NOMO-1 treated with dmso at 0.1 percent for 144 hours (cell line): Measurements from ENCODE around the gene TMEM223.
"Not testable (repeated sequence)": the region's sequence is repeated elsewhere in the genome, so short reads cannot be mapped to it uniquely, and the experiment has no call there.

Source experiments
- DNase-seq: peaks from one replicate; lab custom pipeline; 2025; ENCODE audit not compliant: unreplicated experiment; lab: John Stamatoyannopoulos, UW

Gene TMEM223

DNA sequence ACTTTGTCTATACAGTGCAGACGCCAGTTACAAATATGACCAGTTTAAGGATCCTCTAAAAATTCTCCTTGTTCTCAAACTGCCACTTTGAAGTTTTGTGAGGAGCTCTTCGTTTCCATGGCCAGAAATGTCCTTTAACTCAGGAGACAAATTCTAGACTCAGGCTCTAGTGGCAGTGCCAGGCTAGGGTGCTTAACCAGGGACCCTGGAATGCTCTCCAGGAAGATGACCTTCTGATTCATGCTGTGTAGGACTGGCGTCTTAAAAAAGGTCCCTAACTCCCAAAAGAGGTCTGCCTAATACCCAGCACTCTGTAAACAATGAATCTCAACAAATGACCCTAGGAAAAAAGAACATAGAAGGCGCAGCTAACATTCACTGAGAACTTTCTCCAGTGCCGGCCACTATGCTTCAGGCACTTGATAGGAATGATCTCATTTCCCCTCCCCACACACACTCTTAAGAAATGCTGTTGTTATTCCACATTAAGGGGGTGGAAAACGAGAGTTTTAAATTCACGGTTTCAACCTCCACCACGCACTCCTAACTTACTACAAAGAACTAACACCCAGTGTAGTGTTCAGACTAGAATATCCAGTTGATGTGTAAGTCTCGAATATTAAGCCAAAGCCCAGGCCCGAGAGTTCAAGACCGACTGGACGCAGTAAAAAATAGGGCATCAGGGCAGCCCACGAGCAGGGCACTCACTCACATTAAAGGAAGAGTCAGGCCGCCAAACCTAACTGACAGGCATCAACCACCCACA is 12.7 kb upstream of the TMEM223 start:
- no peak for DNase-seq

DNA sequence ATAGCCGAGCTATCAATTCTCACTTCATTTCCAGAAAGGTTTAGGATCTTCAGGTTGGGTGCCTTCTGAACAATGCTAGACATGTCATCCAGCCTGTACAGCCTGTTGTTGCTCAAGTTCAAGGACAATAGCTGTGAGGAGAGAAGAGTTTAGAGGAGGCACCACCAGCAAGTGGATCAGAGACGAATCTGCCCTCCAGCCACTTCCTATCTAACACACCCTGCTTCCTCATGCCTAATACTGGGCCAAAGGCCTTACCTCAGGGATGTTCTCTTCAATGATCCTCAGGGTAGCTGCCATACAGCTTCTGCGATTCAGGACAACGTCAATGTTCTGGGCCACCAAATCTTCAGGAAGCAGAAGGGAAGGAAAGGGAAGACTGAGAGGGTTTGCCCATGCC is 9.3 kb upstream of the TMEM223 start:
- no peak for DNase-seq

DNA sequence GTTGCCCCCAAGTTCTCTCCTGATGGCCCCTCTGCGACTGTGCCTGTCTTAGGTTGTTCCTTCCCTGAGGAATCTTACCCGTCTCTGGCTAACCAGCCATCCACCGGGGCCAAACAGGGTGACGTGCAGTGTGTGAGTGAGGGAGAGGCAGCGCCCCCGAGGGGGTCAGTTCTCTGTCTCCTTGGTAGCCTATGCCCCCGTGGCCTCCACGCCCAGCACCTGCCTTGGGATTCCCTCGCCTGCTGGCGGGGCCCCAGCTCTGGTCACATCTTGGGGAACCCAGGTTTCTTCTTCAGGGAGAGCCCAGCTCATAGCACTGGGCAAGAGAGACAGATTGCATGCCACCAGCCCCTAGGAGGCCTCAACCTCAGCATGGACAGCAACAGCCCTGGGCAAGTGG is 7.7 kb upstream of the TMEM223 start:
- DNase-seq = no peak

GRCh38 chr11:62796281-62796680 is 4.5 kb upstream of the TMEM223 start:
- DNase-seq = no peak

DNA sequence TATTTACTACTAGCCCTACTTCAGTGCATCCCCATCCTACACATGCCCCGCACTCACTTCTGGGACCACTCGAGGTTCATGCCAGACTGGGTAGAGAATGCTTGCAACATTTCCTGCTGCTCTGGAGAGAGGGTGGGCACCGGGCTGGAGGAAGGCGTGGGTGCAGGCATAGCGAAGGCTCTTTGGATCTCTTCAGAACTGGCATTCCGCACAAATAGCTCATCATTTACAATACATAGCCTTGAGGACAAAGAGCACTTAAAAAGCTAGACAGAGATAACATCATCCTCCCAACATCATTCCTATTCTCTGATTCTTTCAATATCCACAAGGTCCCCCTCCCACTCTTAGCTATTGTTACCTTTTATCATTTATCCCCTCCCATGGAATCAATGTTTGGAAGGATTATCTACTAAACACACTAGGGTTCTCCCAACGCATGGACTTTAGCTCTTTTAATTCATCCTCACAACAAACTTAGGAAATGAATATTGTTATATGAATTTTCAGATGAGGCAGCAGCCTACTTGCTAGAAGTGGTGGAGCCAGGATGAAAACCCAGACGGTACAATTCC is 2.5 kb upstream of the TMEM223 start:
- no peak for DNase-seq

DNA sequence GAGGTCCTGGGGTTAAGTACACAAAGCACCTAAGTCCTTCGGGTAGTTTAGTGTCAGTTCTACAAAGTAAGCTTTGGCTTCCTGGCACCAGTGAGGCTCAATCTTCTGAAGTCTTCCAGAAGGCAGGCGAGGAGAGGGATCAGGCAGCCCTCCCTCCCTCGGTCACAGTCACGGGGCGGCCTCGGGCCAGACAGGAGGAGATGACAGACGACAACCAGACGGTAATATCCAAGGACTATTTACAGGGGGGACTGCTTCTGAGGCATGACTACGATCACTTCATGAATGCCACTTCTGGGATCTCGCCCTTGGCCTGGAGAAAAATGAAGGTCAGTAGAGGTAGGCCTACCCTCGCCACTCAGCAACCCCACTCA is 383 bp upstream of the TMEM223 start:
- no peak for DNase-seq

GRCh38 chr11:62789576-62789975 is 2.2 kb downstream of the TMEM223 start:
- no peak for DNase-seq

- no peak for DNase-seq
Measured at GRCh38 chr11:62788991-62789390, 2.8 kb downstream of the TMEM223 start.

DNA sequence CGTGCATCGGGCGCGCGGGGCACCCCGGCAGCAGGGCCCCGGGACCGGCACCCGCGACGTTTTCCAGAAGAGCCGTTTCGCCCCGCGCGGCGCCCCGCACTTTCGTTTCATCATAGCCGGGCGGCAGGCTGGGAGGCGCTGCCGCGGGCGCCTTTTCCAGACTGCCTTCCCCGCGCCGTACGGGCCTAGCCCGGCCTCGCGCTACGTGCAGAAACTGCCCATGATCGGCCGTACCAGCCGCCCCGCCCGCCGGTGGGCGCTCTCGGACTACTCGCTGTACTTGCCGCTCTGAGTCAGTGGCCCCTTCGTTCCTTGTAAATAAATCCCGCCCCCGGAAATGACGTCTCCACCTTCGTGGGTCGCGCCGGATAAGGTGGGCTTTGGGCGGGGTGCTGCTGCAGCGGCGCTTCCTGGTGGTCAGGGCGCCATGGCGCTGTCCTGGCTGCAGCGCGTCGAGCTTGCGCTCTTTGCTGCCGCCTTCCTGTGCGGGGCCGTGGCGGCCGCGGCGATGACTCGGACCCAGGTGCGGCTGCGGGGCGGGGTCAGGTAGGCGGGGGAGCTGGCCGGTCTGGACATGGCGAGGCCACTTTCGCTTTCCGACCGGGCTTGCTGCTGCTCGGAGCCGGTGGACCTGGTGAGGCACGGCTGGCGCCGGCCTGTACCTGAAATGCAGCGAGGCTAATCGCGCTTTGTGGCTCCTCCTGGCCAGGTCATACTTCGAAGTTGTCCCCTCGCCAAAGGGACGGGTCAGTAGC is 4.6 kb downstream of the TMEM223 start, which contains the start of gene TMEM179B:
Gene TMEM179B, plus strand, starts transcription at position 398 of the 755 bp plus-strand sequence. Its CDS starts 30 bp downstream, at position 428.
- DNase-seq = peak; percentile 97

- peak; percentile 76 for DNase-seq
Measured at GRCh38 chr11:62786318-62787004, 5.3 kb downstream of the TMEM223 start.

GRCh38 chr11:62782753-62783152 is 9.1 kb downstream of the TMEM223 start:
- DNase-seq = no peak

DNA sequence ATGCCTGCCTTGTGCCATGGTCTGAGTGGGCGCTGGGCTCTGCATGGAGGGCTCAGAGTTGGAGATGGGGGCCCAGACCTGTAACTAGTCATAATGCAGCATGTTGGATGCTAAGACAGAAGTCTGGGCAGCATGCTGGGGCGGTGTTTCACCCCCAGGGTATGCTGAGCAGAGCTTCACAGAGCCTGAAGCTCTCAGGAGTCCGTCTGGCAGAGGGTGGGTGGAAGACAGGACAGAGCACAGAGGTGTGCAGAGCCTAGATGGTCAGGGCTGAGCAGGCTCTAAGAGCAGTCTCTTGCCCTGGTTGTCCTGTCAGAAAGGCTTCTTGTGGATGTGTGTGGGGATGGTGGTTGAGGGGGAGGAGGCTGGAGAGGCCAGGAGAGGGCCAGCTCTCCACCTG is 13.4 kb downstream of the TMEM223 start:
- no peak for DNase-seq

- no peak for DNase-seq
Measured at GRCh38 chr11:62777389-62777788, 14.4 kb downstream of the TMEM223 start.

GRCh38 chr11:62775646-62776045 is 16.2 kb downstream of the TMEM223 start:
- DNase-seq = no peak

GRCh38 chr11:62774407-62774806 is 17.4 kb downstream of the TMEM223 start:
- DNase-seq = no peak

DNA sequence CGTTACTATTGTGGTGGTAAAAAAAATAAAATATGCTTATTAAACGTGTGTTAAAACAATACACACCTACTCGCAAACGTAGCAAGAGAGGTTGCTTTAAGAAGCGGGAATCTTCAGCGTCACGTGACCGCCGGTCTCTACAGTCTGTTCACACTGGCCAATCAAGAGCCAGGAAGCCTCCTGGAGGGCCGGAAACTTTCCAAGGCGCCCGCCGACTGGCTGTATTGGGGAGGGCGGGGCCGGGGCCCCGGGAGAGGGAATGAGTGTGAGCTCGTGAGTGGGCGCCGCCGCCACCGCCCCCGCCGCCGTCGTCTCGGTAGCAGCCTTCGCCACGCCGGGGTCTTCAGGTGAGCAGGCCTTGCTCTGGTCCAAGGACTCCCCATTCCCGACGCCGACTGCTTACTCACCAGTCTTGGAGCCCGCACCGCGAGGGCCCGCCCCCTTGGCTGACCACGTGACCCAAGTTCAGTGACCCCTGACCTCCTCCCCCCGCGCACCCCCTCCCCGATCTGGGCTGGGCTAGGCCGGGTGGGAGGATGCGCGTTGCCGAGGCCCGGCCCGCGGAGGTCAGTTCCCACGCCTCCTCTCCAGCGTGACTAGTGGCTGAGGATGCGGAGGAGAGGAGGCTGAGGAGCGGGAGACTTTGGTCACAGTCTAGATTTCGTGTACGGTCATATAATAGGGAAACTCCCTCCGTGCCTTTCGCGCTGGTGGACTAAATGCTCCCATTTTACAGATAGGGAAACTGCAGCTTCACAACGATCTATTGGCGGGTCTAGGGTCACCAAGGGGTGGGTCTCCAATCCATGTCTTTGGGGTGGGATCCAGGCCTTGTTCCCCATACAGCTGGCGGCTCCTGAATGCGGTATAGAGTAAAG is 20.4 kb downstream of the TMEM223 start, which contains the start of gene TAF6L:
Gene TAF6L, plus strand, starts transcription at position 253 of the 878 bp plus-strand sequence. CDS start 4,388 bp downstream, outside the sequence.
- DNase-seq = peak; percentile 91

DNA sequence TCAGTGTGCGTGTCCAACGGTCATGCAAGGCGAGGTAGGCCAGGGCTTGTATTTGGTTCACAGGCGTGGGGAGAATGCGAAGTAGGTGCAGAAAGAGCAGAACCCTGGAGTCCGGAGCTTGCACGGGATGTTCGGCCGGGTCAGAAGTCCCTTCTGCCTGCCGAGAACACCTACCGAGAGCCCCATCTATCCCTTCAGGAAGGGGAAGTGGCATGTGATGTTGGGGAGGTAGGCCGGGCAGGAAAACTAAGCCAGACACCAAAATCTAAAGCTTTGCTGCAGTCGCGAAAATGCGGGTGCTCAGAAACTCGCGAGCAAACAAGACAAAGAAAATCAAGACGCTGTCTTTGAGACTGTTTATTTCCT is 21.0 kb downstream of the TMEM223 start:
- DNase-seq = peak; percentile 51

DNA sequence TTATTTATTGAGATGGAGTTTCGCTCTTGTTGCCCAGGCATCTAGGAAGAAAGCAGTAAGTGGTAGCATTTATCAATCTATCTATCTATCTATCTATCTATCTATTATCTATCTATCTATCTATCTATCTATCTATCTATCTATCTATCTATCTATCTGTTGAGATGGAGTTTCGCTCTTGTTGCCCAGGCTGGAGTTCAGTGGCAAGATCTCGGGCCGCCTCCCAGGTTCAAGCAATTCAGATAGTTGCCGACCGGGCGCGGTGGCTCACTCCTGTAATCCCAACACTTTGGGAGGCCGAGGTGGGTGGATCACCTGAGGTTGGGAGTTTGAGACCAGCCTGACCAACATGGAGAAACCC is 31.0 kb downstream of the TMEM223 start:
- not testable (repeated sequence) for DNase-seq

GRCh38 chr11:62757846-62758788 is 33.7 kb downstream of the TMEM223 start:
- DNase-seq = no peak
